ENCODE results near the gene UGT1A5.

Gene UGT1A5

DNA sequence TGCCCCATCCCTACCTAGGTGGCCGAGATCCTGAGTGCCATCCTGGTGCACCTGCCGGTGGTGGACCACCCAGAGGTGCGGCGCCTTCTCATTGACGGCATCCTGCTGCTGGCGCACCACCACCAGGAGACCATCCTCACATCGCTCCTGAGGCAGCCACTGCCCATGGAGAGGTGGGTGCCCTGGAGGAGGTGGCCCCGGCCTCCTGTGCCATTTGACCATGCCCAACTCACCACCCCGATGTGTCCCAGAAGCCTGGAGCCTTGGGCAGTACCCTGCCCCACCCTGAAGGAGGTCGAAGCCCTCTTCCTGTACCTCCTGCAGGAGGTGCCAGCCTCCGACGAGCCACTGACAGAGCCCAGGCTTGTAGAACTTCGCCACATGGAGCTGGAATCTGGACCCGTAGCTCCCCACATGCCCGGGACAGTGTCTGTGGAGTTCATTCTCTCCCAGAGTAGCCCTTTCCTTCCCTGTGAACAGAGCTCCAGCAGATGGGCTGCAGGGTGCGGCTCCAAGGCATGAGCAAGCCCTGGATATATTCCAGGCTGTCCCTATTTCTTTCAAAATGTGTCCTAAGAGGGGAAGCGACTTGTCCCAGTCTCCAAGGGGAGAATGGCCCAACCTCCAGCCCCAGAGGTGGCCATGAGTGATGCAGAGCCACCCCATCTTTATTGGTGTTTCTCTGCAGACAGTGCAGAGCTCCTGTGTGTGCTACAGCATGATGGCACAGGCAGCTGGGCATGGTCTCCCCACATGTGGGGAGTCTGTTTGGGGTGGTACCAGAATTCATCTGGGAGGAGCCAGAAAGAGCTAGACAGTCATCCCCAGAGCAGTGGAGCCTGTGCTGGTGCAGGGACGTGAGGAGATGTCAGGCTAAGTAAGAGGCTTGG, 107.4 kb downstream of the UGT1A5 start:
- ChIA-PET CTCF (interaction anchor here (1.6 kb wide), 1 partner anchor 30 kb away, joined by 3 read pairs; no protein-coding TSS in a partner anchor), POLR2A (no interaction called here)
- no peak for DNase-seq (ENCODE audit: extremely low spot score)
- TF ChIP-seq, protein P1, sequence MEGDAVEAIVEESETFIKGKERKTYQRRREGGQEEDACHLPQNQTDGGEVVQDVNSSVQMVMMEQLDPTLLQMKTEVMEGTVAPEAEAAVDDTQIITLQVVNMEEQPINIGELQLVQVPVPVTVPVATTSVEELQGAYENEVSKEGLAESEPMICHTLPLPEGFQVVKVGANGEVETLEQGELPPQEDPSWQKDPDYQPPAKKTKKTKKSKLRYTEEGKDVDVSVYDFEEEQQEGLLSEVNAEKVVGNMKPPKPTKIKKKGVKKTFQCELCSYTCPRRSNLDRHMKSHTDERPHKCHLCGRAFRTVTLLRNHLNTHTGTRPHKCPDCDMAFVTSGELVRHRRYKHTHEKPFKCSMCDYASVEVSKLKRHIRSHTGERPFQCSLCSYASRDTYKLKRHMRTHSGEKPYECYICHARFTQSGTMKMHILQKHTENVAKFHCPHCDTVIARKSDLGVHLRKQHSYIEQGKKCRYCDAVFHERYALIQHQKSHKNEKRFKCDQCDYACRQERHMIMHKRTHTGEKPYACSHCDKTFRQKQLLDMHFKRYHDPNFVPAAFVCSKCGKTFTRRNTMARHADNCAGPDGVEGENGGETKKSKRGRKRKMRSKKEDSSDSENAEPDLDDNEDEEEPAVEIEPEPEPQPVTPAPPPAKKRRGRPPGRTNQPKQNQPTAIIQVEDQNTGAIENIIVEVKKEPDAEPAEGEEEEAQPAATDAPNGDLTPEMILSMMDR (IDR thresholded peaks at IDR 0.05; ENCODE audit: control extremely low read depth, extremely low read depth, low read depth, missing control alignments), result no peak

DNA sequence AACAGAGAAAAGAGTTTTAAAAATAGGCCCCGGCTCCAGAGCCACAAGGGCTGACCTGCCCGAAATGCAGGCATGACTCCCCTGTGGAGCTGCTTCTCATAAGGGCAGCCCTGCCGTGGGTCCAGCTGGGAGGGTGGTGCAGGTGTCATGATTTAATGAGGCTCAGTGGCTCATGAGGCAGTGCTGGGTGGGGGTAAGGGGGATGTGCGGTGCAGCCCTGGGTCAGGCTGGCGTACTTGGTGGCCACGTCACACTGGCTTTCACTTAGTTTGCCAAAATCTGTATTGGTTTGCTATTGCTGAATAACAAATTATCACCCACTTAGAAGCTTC, 108.0 kb downstream of the UGT1A5 start:
- ChIA-PET POLR2A (no interaction called here), CTCF (interaction anchor here (1.6 kb wide), 1 partner anchor 31 kb away, joined by 3 read pairs; no protein-coding TSS in a partner anchor)
- DNase-seq (ENCODE audit: extremely low spot score), result no peak
- TF ChIP-seq, protein P1 (IDR thresholded peaks at IDR 0.05; ENCODE audit: control extremely low read depth, extremely low read depth, low read depth, missing control alignments), result no peak

DNA sequence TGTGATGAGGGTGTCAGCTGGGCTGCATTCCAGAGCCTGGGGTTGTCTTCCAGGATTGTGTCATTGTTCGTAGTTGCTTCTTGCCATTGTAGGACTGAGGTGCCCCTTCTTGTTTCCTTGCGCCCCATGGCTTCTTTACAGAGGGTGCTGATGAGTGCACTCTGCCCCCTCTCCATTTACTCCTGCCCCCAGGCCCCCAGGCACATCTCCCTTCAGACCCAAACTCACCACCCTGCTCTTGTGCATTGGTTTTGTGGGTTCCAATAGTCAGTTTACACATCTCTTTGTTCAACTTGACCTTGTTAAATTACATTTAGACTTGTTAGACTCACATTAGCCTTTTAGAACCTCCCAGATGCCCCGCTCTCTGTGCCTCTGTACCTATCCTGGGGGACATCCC, 108.5 kb downstream of the UGT1A5 start:
- ChIA-PET POLR2A (no interaction called here), CTCF (no interaction called here)
- DNase-seq (ENCODE audit: extremely low spot score), result no peak
- TF ChIP-seq, protein P1 (IDR thresholded peaks at IDR 0.05; ENCODE audit: control extremely low read depth, extremely low read depth, low read depth, missing control alignments), result no peak

DNA sequence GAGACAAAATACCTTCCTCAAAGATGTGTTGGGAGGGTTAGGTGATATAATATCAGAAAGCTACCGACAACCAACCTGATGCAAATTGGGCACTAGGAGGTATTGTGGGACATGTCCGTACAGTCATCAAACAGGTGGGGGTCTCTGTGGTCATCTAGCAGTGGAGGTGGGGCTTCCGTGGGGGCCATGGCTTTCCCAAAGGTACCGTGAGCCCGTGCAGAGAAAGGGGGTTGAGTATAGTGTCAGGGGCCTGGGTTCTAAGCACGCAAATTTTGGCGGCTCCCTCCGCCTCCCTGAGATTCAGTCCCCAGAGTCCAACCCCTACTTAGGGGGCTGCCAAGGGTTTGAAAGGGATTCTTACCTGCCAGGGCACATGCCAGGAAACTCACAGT, 109.0 kb downstream of the UGT1A5 start:
- no peak for DNase-seq (ENCODE audit: extremely low spot score)
- TF ChIP-seq, protein P1 (IDR thresholded peaks at IDR 0.05; ENCODE audit: control extremely low read depth, extremely low read depth, low read depth, missing control alignments), result no peak
- ChIA-PET CTCF (no interaction called here), POLR2A (no interaction called here)

DNA sequence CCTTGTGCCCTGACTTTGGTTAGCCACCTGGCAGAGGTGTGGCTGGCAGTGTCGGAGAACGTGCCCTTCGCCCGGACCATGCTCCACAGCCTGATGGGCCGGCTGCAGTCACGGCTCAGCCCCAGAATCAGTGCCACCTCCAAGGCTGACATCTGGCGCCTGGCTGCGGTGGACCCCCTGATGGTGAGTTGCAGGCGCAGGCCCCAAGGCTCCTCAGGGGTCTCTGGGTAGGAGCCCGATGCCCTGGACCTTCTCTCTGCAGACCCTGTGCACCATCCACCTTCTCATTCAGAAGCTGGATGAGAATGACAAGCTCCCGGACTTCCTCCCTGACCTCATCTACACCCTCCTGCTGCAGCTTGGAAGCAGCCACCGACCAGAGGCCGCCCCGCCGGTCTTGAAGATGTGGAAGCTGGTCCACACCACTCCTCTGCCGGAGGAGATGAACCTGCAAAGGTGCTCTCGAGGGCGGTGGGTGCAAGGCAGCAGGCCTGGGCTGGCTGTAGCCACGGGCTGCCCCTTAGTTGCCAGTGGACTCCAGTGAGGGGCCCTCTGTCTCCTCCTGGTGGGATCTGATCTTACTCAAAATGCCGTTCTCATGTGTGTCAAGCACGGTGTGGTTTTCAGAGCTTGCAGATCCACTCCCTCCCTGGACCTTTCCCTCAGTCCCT, 109.5 kb downstream of the UGT1A5 start:
- no peak for DNase-seq (ENCODE audit: extremely low spot score)
- ChIA-PET POLR2A (interaction anchor here (0.5 to 0.6 kb wide), 2 partner anchors 421 to 1308 kb away, joined by 3 read pairs; no protein-coding TSS in a partner anchor), CTCF (no interaction called here)
- TF ChIP-seq, protein P1 (IDR thresholded peaks at IDR 0.05; ENCODE audit: control extremely low read depth, extremely low read depth, low read depth, missing control alignments), result no peak
